ENCODE results near the gene ACTN4.

ACTN4 gene

GRCh38 chr19:38676878-38677646 lies 29.6 kb downstream of the ACTN4 start:
- H3K9ac ChIP-seq (ENCODE audit: low read depth, low read length) = no peak overlapping the region
- peaks cover 24% of the 10 kb centered on the region for H3K4me1 ChIP-seq (ENCODE audit: insufficient read depth, low read length)
- no peak overlapping the region for H3K4me2 ChIP-seq (ENCODE audit: insufficient read depth, low read length)
- ATAC-seq (ENCODE audit: insufficient read depth, low read depth) (no peak), DNase-seq (no peak)
- H3K36me3 ChIP-seq (ENCODE audit: insufficient read depth, low read length) = peaks cover 18% of the 10 kb centered on the region
- no peaks in the 10 kb centered on the region for H3K9me3 ChIP-seq (ENCODE audit: insufficient read depth, low read length, severe bottlenecking)
- no peak overlapping the region for H2AFZ ChIP-seq (ENCODE audit: low read depth, low read length)
- H3K79me2 ChIP-seq (ENCODE audit: insufficient read depth, low read length) = peaks cover 86% of the 10 kb centered on the region
- no peak overlapping the region for H3K27ac ChIP-seq (ENCODE audit: low read length)
- no peak for TF ChIP-seq EZH2 (IDR thresholded peaks at IDR 0.05; ENCODE audit: borderline replicate concordance, low read depth, low read length, severe bottlenecking)
- TF ChIP-seq, protein P1, sequence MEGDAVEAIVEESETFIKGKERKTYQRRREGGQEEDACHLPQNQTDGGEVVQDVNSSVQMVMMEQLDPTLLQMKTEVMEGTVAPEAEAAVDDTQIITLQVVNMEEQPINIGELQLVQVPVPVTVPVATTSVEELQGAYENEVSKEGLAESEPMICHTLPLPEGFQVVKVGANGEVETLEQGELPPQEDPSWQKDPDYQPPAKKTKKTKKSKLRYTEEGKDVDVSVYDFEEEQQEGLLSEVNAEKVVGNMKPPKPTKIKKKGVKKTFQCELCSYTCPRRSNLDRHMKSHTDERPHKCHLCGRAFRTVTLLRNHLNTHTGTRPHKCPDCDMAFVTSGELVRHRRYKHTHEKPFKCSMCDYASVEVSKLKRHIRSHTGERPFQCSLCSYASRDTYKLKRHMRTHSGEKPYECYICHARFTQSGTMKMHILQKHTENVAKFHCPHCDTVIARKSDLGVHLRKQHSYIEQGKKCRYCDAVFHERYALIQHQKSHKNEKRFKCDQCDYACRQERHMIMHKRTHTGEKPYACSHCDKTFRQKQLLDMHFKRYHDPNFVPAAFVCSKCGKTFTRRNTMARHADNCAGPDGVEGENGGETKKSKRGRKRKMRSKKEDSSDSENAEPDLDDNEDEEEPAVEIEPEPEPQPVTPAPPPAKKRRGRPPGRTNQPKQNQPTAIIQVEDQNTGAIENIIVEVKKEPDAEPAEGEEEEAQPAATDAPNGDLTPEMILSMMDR (IDR thresholded peaks at IDR 0.05; ENCODE audit: borderline replicate concordance, extremely low read depth, low read length, poor library complexity, severe bottlenecking) = no peak
- no peak overlapping the region for H3K4me3 ChIP-seq (ENCODE audit: low read depth in 1 of 2, low read length in 2 of 2)
- H3K27me3 ChIP-seq (ENCODE audit: insufficient read depth, low read length, poor library complexity) = no peaks in the 10 kb centered on the region
- peaks cover 78% of the 10 kb centered on the region for H4K20me1 ChIP-seq (ENCODE audit: insufficient read depth, low read length)

DNA sequence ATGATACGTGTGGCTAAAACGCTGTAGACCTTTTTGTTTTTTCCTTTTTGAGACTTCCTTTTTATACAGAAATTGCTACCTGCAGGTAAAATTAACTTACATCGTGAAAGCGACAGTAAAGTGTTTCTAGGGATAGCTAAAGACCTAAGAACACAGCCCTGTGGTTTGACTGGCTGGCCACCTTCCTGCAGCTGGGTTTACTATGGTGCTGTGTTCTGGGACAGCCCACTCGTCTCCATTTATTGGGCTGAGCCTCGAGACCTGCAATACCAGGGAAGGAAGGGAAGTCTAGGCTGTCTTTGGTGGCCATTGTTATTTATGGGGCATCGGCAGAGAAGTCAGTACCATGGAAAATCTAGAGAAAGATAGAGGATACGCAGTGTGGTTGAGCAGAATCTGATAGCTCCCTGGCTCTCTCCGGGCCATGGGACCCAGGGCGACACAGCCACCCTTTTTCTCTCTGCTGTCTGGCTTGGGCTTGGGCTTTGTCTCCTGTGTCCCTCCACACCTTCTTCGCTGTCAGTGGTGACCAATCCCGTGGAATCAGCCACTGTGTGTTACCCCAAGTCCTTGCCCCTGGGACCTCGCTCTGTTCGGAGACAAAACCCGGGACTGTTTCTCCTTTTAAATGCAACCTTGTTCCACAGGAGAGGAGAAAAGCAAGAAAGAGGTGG lies 30.9 kb downstream of the ACTN4 start:
- ATAC-seq (ENCODE audit: insufficient read depth, low read depth) (no peak), DNase-seq (no peak)
- no peak overlapping the region for H3K9ac ChIP-seq (ENCODE audit: low read depth, low read length)
- H3K27ac ChIP-seq (ENCODE audit: low read length) = no peak overlapping the region
- peaks cover 24% of the 10 kb centered on the region for H3K4me1 ChIP-seq (ENCODE audit: insufficient read depth, low read length)
- peaks cover 88% of the 10 kb centered on the region for H4K20me1 ChIP-seq (ENCODE audit: insufficient read depth, low read length)
- peaks cover 92% of the 10 kb centered on the region for H3K79me2 ChIP-seq (ENCODE audit: insufficient read depth, low read length)
- no peaks in the 10 kb centered on the region for H3K9me3 ChIP-seq (ENCODE audit: insufficient read depth, low read length, severe bottlenecking)
- TF ChIP-seq, protein P1 (IDR thresholded peaks at IDR 0.05; ENCODE audit: borderline replicate concordance, extremely low read depth, low read length, poor library complexity, severe bottlenecking) = no peak
- no peak for TF ChIP-seq EZH2 (IDR thresholded peaks at IDR 0.05; ENCODE audit: borderline replicate concordance, low read depth, low read length, severe bottlenecking)
- no peak overlapping the region for H3K4me3 ChIP-seq (ENCODE audit: low read depth in 1 of 2, low read length in 2 of 2)
- no peak overlapping the region for H3K4me2 ChIP-seq (ENCODE audit: insufficient read depth, low read length)
- no peak overlapping the region for H2AFZ ChIP-seq (ENCODE audit: low read depth, low read length)
- H3K36me3 ChIP-seq (ENCODE audit: insufficient read depth, low read length) = peaks cover 24% of the 10 kb centered on the region
- no peaks in the 10 kb centered on the region for H3K27me3 ChIP-seq (ENCODE audit: insufficient read depth, low read length, poor library complexity)

DNA sequence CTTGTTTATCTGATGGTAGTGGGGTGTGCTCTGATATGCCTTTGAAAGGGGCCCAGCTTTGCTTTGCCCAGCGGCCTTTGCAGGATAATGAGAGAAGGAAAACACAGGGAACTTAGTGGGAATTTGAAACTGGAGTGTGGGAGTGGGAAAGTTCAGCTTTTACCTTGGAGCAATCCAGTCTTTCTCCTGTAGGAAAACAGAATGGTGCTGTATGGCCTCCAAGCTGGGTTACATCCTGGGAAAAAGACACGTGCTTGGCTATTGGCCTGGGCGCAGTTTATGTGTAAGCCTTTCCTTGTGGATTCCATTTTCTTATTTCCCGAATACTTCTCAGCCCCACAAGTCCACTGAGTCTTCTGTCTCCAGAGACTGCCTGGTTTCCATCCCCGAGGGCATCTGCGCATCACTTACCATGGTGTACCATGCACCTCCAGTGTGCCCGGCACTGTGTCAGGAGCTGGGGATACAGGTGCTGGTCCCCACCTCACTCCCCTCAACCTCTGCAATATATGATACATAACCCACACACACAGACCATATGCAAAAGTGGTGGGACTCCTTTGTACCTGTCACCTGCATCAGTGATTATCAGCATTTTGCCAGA lies 31.5 kb downstream of the ACTN4 start:
- Histone ChIP-seq H4K20me1 (ENCODE audit: insufficient read depth, low read length) (peaks cover 93% of the 10 kb centered on the region), H3K4me2 (ENCODE audit: insufficient read depth, low read length) (no peak overlapping the region), H3K27me3 (ENCODE audit: insufficient read depth, low read length, poor library complexity) (no peaks in the 10 kb centered on the region), H3K36me3 (ENCODE audit: insufficient read depth, low read length) (peaks cover 24% of the 10 kb centered on the region), H2AFZ (ENCODE audit: low read depth, low read length) (no peak overlapping the region), H3K9ac (ENCODE audit: low read depth, low read length) (no peak overlapping the region), H3K27ac (ENCODE audit: low read length) (no peak overlapping the region), H3K4me3 (ENCODE audit: low read depth in 1 of 2, low read length in 2 of 2) (no peak overlapping the region), H3K79me2 (ENCODE audit: insufficient read depth, low read length) (peaks cover 96% of the 10 kb centered on the region), H3K4me1 (ENCODE audit: insufficient read depth, low read length) (peaks cover 26% of the 10 kb centered on the region), H3K9me3 (ENCODE audit: insufficient read depth, low read length, severe bottlenecking) (no peaks in the 10 kb centered on the region)
- DNase-seq = no peak
- ATAC-seq (ENCODE audit: insufficient read depth, low read depth) = no peak
- TF ChIP-seq, protein P1 (IDR thresholded peaks at IDR 0.05; ENCODE audit: borderline replicate concordance, extremely low read depth, low read length, poor library complexity, severe bottlenecking) = no peak
- TF ChIP-seq EZH2 (IDR thresholded peaks at IDR 0.05; ENCODE audit: borderline replicate concordance, low read depth, low read length, severe bottlenecking) = no peak

Measured in DND-41 (cell line).